ENCODE data around the gene ARHGEF12. TPM values are rescaled to one million over a fixed set of nuclear protein-coding genes. Genes with fewer than 3 reads are reported as not detected.

Gene ARHGEF12
- total RNA-seq, 4 donors from 2014 or later: 92.1 to 122 (median 104) TPM

DNA sequence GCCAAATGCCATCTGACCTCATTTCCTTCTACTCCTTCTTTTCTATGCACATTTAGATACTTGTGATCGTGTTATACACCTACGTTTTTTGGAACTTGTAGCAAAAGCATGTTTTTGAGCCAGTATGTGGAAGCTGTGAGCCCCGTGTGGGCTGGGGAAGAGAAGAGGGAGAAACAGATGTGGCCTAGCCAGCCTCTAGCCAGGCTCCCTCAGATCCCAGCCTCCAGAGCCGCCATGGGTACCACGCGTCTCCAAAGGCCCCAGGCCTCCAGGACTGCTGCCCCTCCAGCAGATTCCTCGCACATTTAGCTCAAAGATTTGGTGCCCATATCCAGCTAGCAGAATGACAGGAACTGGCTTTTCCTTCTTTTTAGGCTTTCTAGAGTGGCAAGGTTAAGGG, 28.1 kb upstream of the ARHGEF12 start:
- no peaks in the 10 kb centered on the region for H3K4me1 ChIP-seq
- H3K27me3 ChIP-seq: no peaks in the 10 kb centered on the region
- no peaks in the 10 kb centered on the region for H3K36me3 ChIP-seq
- no peak for DNase-seq (ENCODE audit: low spot score in 2 of 2)
- H3K27ac ChIP-seq: no peak overlapping the region
- no peaks in the 10 kb centered on the region for H3K9me3 ChIP-seq
- H3K4me3 ChIP-seq: no peak overlapping the region
- TF ChIP-seq CTCF (IDR thresholded peaks at IDR 0.05): no peak
- no peak for TF ChIP-seq EP300 (IDR thresholded peaks at IDR 0.05)
- no peak for TF ChIP-seq POLR2A (IDR thresholded peaks at IDR 0.05)
- 73 to 79% methylated on average over 7 of the region's 7 CpGs for WGBS, 2 donors

GRCh38 chr11:120310870-120311269, 25.3 kb upstream of the ARHGEF12 start:
- no peak for DNase-seq (ENCODE audit: low spot score in 2 of 2)
- no peaks in the 10 kb centered on the region for H3K36me3 ChIP-seq
- TF ChIP-seq POLR2A (IDR thresholded peaks at IDR 0.05) (no peak), EP300 (IDR thresholded peaks at IDR 0.05) (no peak), CTCF (IDR thresholded peaks at IDR 0.05) (no peak)
- no peaks in the 10 kb centered on the region for H3K27me3 ChIP-seq
- no peaks in the 10 kb centered on the region for H3K9me3 ChIP-seq
- 51 to 56% methylated on average over 3 of the region's 3 CpGs for WGBS, 2 donors
- no peaks in the 10 kb centered on the region for H3K4me1 ChIP-seq
- no peak overlapping the region for H3K27ac ChIP-seq
- no peak overlapping the region for H3K4me3 ChIP-seq

DNA sequence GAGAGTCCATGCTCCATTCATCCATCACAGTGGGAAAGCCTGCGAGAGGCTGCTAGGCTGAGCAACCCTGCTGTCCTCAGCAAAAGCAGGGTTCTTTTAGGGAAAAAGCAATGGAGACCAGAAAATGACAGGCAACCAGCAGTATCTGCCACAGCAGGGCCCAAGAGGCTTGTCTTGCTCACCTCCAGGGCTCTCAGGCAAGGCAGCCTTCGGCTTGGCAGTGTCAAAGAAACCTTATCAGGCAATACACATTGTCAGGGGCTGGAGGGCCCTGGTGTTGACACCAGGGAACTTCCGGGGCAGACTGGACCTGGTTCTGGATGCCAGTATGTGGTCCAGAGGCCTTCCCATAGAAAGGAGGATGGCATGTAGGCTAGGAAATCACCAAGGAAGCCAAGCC, 21.4 kb upstream of the ARHGEF12 start:
- Histone ChIP-seq H3K27me3 (no peaks in the 10 kb centered on the region), H3K36me3 (no peaks in the 10 kb centered on the region), H3K27ac (no peak overlapping the region), H3K9me3 (no peaks in the 10 kb centered on the region), H3K4me1 (peaks cover 0 to 16% (median 12%) of the 10 kb centered on the region in 4 donors), H3K4me3 (no peak overlapping the region)
- no peak for DNase-seq (ENCODE audit: low spot score in 2 of 2)
- no peak for TF ChIP-seq EP300 (IDR thresholded peaks at IDR 0.05)
- no peak for TF ChIP-seq POLR2A (IDR thresholded peaks at IDR 0.05)
- no peak for TF ChIP-seq CTCF (IDR thresholded peaks at IDR 0.05)
- 82 to 87% methylated on average over 3 of the region's 3 CpGs for WGBS, 2 donors

- no peaks in the 10 kb centered on the region for H3K27me3 ChIP-seq
- no peaks in the 10 kb centered on the region for H3K9me3 ChIP-seq
- WGBS, 2 donors: 10 to 19% methylated on average over 8 of the region's 8 CpGs
- peak; percentile 23 to 30 for DNase-seq (ENCODE audit: low spot score in 2 of 2)
- peak overlapping the region in 3 of 4 donors; percentile 23 to 60 (median 52) for H3K27ac ChIP-seq
- no peaks in the 10 kb centered on the region for H3K36me3 ChIP-seq
- TF ChIP-seq EP300 (IDR thresholded peaks at IDR 0.05) (peak; percentile 38 to 43), CTCF (IDR thresholded peaks at IDR 0.05) (no peak)
- H3K4me3 ChIP-seq: no peak overlapping the region
- H3K4me1 ChIP-seq: peaks cover 0 to 16% (median 12%) of the 10 kb centered on the region in 4 donors
Measured at GRCh38 chr11:120316880-120317688, 19.1 kb upstream of the ARHGEF12 start.

- TF ChIP-seq POLR2A (IDR thresholded peaks at IDR 0.05) (no peak), EP300 (IDR thresholded peaks at IDR 0.05) (no peak), CTCF (IDR thresholded peaks at IDR 0.05) (no peak)
- WGBS, 2 donors: 85 to 91% methylated on average over 10 of the region's 10 CpGs
- no peak overlapping the region for H3K4me3 ChIP-seq
- no peaks in the 10 kb centered on the region for H3K27me3 ChIP-seq
- peaks cover 0 to 16% (median 12%) of the 10 kb centered on the region in 4 donors for H3K4me1 ChIP-seq
- no peak for DNase-seq (ENCODE audit: low spot score in 2 of 2)
- peak overlapping the region in 3 of 4 donors; percentile 23 to 60 (median 52) for H3K27ac ChIP-seq
- no peaks in the 10 kb centered on the region for H3K9me3 ChIP-seq
- no peaks in the 10 kb centered on the region for H3K36me3 ChIP-seq
Measured at GRCh38 chr11:120317689-120318480, 18.3 kb upstream of the ARHGEF12 start.
